Glutamatergic neuron (in vitro differentiated cells): ENCODE results near the gene BDNF. TPM values are rescaled to one million over a fixed set of nuclear protein-coding genes. Genes with fewer than 3 reads are reported as not detected.

ENCODE experiments used
- DNase-seq: peaks from one replicate; pipeline ENCODE4 v3.0.0; 2022
- H3K27ac Mint-ChIP-seq: one replicate; pipeline ENCODE4 v1.8.0; 2020; ENCODE audit warnings: mild to moderate bottlenecking, mixed read lengths, inconsistent platforms; ENCODE audit not compliant: unreplicated experiment
- H3K27me3 Mint-ChIP-seq: one replicate; pipeline ENCODE4 v1.8.0; 2020; ENCODE audit warnings: mild to moderate bottlenecking, moderate library complexity, mixed read lengths, inconsistent platforms; ENCODE audit not compliant: unreplicated experiment
- H3K36me3 Mint-ChIP-seq: one replicate; pipeline ENCODE4 v1.8.0; 2020; ENCODE audit warnings: mild to moderate bottlenecking, mixed read lengths, inconsistent platforms; ENCODE audit not compliant: unreplicated experiment
- H3K4me1 Mint-ChIP-seq: one replicate; pipeline ENCODE4 v1.8.0; 2020; ENCODE audit warnings: mild to moderate bottlenecking, low read depth, mixed read lengths, inconsistent platforms; ENCODE audit not compliant: unreplicated experiment
- H3K4me3 Mint-ChIP-seq: one replicate; pipeline ENCODE4 v1.8.0; 2020; ENCODE audit warnings: mild to moderate bottlenecking, mixed read lengths, inconsistent platforms; ENCODE audit not compliant: unreplicated experiment
- H3K9me3 Mint-ChIP-seq: one replicate; pipeline ENCODE4 v1.8.0; 2020; ENCODE audit warnings: mild to moderate bottlenecking, moderate library complexity, mixed read lengths, inconsistent platforms; ENCODE audit not compliant: unreplicated experiment
- CTCF ChIP-seq: fragments of 200-600 bp; sonication (generic); IDR thresholded peaks from one replicate; pipeline ENCODE4 v1.5.0; 2021; ENCODE audit not compliant: partially characterized antibody, unreplicated experiment
- total RNA-seq: library from RNA; stranded (reverse); fragmentation: NEBNext Ultra II Directional; extraction: Animal tissue kit (Norgen Biotek cat#: 25700); gene quantifications from one replicate; pipeline ENCODE4 v1.2.1, GENCODE V29; 2021; ENCODE audit not compliant: unreplicated experiment

The BDNF gene
- total RNA-seq, 1 donor from 2014 or later: 0.42 TPM

- Mint-ChIP-seq H3K27me3 (no peaks in the 10 kb centered on the region), H3K4me3 (no peak overlapping the region), H3K4me1 (no peaks in the 10 kb centered on the region), H3K27ac (no peak overlapping the region), H3K36me3 (no peaks in the 10 kb centered on the region), H3K9me3 (no peaks in the 10 kb centered on the region)
- TF ChIP-seq CTCF: no peak
- DNase-seq: no peak
These were observed 46.1 kb downstream of the BDNF start for GRCh38 chr11:27653990-27654758.

GRCh38 chr11:27651711-27652110, 48.5 kb downstream of the BDNF start:
- no peak for DNase-seq
- Mint-ChIP-seq H3K36me3 (no peaks in the 10 kb centered on the region), H3K9me3 (no peaks in the 10 kb centered on the region), H3K4me1 (no peaks in the 10 kb centered on the region), H3K27ac (no peak overlapping the region), H3K4me3 (no peak overlapping the region), H3K27me3 (no peaks in the 10 kb centered on the region)
- TF ChIP-seq CTCF: no peak

- no peaks in the 10 kb centered on the region for H3K9me3 Mint-ChIP-seq
- H3K27ac Mint-ChIP-seq: no peak overlapping the region
- DNase-seq: no peak
- H3K27me3 Mint-ChIP-seq: no peaks in the 10 kb centered on the region
- H3K4me3 Mint-ChIP-seq: no peak overlapping the region
- TF ChIP-seq CTCF: no peak
- H3K36me3 Mint-ChIP-seq: no peaks in the 10 kb centered on the region
- no peaks in the 10 kb centered on the region for H3K4me1 Mint-ChIP-seq
These were observed 49.3 kb downstream of the BDNF start for GRCh38 chr11:27650988-27651387.

- Mint-ChIP-seq H3K27me3 (no peaks in the 10 kb centered on the region), H3K9me3 (no peaks in the 10 kb centered on the region), H3K4me3 (no peak overlapping the region), H3K27ac (no peak overlapping the region), H3K36me3 (no peaks in the 10 kb centered on the region), H3K4me1 (no peaks in the 10 kb centered on the region)
- no peak for TF ChIP-seq CTCF
- no peak for DNase-seq
These were observed 50.5 kb downstream of the BDNF start for GRCh38 chr11:27649800-27650199.

GRCh38 chr11:27648840-27649239, 51.4 kb downstream of the BDNF start:
- H3K27me3 Mint-ChIP-seq: no peaks in the 10 kb centered on the region
- H3K27ac Mint-ChIP-seq: no peak overlapping the region
- TF ChIP-seq CTCF: no peak
- DNase-seq: no peak
- no peaks in the 10 kb centered on the region for H3K36me3 Mint-ChIP-seq
- no peaks in the 10 kb centered on the region for H3K9me3 Mint-ChIP-seq
- H3K4me3 Mint-ChIP-seq: no peak overlapping the region
- H3K4me1 Mint-ChIP-seq: no peaks in the 10 kb centered on the region
